GM18505 (cell line): Measurements from ENCODE around the gene MAB21L3.
"Not testable (repeated sequence)": the region's sequence is repeated elsewhere in the genome, so short reads cannot be mapped to it uniquely, and the experiment has no call there.

Experiments
- ATAC-seq: cut with Tn5 transposase; IDR thresholded peaks from one replicate; pipeline ENCODE4 v1.9.1; 2021; ENCODE audit not compliant: unreplicated experiment
- POLR2A ChIP-seq: IDR thresholded peaks from 4 replicates; pipeline ENCODE4 v1.6.1; 2011; ENCODE audit warnings: borderline replicate concordance; ENCODE audit not compliant: insufficient read depth, insufficient read length; ENCODE audit errors: extremely low read depth

MAB21L3 gene

GRCh38 chr1:116134476-116134773 lies 23.2 kb downstream of the MAB21L3 start:
- no peak for TF ChIP-seq POLR2A
- no peak for ATAC-seq

- no peak for ATAC-seq
- TF ChIP-seq POLR2A, result no peak
These were observed 27.1 kb downstream of the MAB21L3 start for GRCh38 chr1:116138277-116138792.

- no peak for TF ChIP-seq POLR2A
- no peak for ATAC-seq
These were observed 28.5 kb downstream of the MAB21L3 start for GRCh38 chr1:116139592-116140134.

- ATAC-seq, result no peak
- no peak for TF ChIP-seq POLR2A
These were observed 33.0 kb downstream of the MAB21L3 start for GRCh38 chr1:116144151-116144550.

- ATAC-seq, result not testable (repeated sequence)
These were observed 35.4 kb downstream of the MAB21L3 start for GRCh38 chr1:116146447-116147113.

- TF ChIP-seq POLR2A, result no peak
These were observed 35.9 kb downstream of the MAB21L3 start for GRCh38 chr1:116147114-116147510.

GRCh38 chr1:116147972-116148371 lies 36.8 kb downstream of the MAB21L3 start:
- TF ChIP-seq POLR2A, result no peak

More at GRCh38 chr1:116147114-116147510, 35.9 kb downstream of the MAB21L3 start:
- no peak for ATAC-seq

GRCh38 chr1:116148967-116149366 lies 37.8 kb downstream of the MAB21L3 start:
- no peak for TF ChIP-seq POLR2A
- ATAC-seq, result no peak

More at GRCh38 chr1:116147972-116148371, 36.8 kb downstream of the MAB21L3 start:
- no peak for ATAC-seq

- no peak for TF ChIP-seq POLR2A
- ATAC-seq, result no peak
These were observed 39.2 kb downstream of the MAB21L3 start for GRCh38 chr1:116150368-116150767.

- ATAC-seq, result peak; percentile 97
- TF ChIP-seq POLR2A, result no peak
These were observed 40.8 kb downstream of the MAB21L3 start for GRCh38 chr1:116151739-116152576.

GRCh38 chr1:116152577-116152943 lies 41.4 kb downstream of the MAB21L3 start:
- ATAC-seq, result no peak
- TF ChIP-seq POLR2A, result no peak

- TF ChIP-seq POLR2A, result no peak
- ATAC-seq, result no peak
These were observed 41.9 kb downstream of the MAB21L3 start for GRCh38 chr1:116152950-116153691.

GRCh38 chr1:116153692-116154031 lies 42.5 kb downstream of the MAB21L3 start:
- no peak for ATAC-seq
- TF ChIP-seq POLR2A, result no peak

GRCh38 chr1:116154536-116154935 lies 43.3 kb downstream of the MAB21L3 start:
- TF ChIP-seq POLR2A, result no peak
- no peak for ATAC-seq

- no peak for ATAC-seq
- TF ChIP-seq POLR2A, result no peak
These were observed 45.9 kb downstream of the MAB21L3 start for GRCh38 chr1:116157096-116157495.
